Lower leg skin (tissue), 4 donors: ENCODE results near the gene REPS1. TPM values are rescaled to one million over a fixed set of nuclear protein-coding genes. Genes with fewer than 3 reads are reported as not detected.

Experiments used
- DNase-seq, 2 donors: peaks; one replicate each; pipeline ENCODE4 v3.0.0-alpha.2; 2019; ENCODE audit warnings: low spot score in 2 of 2
- H3K4me3 ChIP-seq: fragments of 200-600 bp; sonication (generic); 2 replicates; pipeline ENCODE4 v1.5.1; 2017; ENCODE audit warnings: mild to moderate bottlenecking, low read depth; ENCODE audit not compliant: poor library complexity, severe bottlenecking
- POLR2A ChIP-seq, 2 donors: fragments of 450-650 bp; IDR thresholded peaks; one replicate each; pipeline ENCODE4 v1.6.1; 2016 to 2017; ENCODE audit warnings: antibody characterized with exemption in 2 of 2, mild to moderate bottlenecking in 1 of 2, moderate library complexity in 1 of 2
- WGBS, 2 donors: methylation state at CpG; one replicate each; pipeline ENCODE4 v1.1.5; 2018; 5-methylcytosine and 5-hydroxymethylcytosine counted together
- intact Hi-C: fragments of 100-400 bp; cut with DNase I; formaldehyde crosslinking; loops from one replicate; pipeline ENCODE4 v1.15.0; 2023; ENCODE audit warnings: low total_unique reads
- total RNA-seq, 4 donors: library from RNA; depleted of rRNA; stranded (reverse); fragments of >200 nt; gene quantifications; one replicate each; pipeline ENCODE4 v1.1.0, GENCODE V29; 2016
- TF ChIP-seq, protein P1 (sequence below), 3 donors: fragments of 450-650 bp; IDR thresholded peaks; one replicate each; pipeline ENCODE4 v1.5.1; 2016; ENCODE audit warnings: antibody characterized with exemption in 3 of 3, mild to moderate bottlenecking in 3 of 3, moderate library complexity in 2 of 3

The REPS1 gene
- total RNA-seq, 4 donors from 2014 or later = 47.1 to 111 (median 67.6) TPM

DNA sequence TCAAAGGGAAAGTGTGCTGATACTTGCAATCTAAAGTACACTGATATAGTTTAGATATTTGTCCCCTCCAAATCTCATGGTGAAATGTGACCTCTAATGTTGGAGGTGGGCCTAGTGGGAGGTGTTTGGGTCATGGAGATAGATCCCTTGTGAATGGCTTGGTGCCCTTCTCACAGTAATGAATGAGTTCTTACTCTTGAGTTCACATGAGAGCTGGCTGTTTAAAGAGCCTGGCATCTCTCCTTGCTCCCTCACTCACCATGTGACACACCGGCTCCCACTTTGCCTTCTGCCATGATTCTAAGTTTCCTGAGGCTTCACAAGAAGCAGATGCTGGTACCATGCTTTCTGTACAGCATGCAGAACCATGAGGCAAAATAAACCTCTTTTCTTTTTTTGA, 78.1 kb downstream of the REPS1 start:
- TF ChIP-seq, protein P1, sequence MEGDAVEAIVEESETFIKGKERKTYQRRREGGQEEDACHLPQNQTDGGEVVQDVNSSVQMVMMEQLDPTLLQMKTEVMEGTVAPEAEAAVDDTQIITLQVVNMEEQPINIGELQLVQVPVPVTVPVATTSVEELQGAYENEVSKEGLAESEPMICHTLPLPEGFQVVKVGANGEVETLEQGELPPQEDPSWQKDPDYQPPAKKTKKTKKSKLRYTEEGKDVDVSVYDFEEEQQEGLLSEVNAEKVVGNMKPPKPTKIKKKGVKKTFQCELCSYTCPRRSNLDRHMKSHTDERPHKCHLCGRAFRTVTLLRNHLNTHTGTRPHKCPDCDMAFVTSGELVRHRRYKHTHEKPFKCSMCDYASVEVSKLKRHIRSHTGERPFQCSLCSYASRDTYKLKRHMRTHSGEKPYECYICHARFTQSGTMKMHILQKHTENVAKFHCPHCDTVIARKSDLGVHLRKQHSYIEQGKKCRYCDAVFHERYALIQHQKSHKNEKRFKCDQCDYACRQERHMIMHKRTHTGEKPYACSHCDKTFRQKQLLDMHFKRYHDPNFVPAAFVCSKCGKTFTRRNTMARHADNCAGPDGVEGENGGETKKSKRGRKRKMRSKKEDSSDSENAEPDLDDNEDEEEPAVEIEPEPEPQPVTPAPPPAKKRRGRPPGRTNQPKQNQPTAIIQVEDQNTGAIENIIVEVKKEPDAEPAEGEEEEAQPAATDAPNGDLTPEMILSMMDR (IDR thresholded peaks at IDR 0.05) = no peak
- TF ChIP-seq POLR2A (IDR thresholded peaks at IDR 0.05) = no peak
- intact Hi-C loops = no loop called here
- no peak for DNase-seq
- no peak overlapping the region for H3K4me3 ChIP-seq
- WGBS, 2 donors = 85 to 97% methylated on average over 1 of the region's 1 CpG

DNA sequence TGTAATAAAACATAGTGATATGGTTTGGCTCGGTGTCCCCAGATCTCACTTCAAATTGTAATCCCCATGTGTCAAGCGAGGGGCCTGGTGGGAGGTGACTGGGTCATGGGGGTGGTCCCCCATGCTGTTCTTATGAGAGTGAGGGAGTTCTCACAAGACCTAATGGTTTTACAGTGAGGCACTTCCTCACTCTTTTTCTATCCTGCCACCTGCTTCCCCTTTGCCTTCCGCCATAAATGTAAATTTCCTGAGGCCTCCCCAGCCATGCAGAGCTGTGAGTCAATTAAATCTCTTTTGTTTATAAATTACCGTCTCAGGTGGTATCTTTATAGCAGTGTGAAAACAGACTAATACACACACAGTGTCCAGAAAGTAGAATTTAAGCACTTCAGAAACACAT, 78.5 kb downstream of the REPS1 start:
- no peak overlapping the region for H3K4me3 ChIP-seq
- DNase-seq = no peak
- 88 to 89% methylated on average over 4 of the region's 4 CpGs for WGBS, 2 donors
- TF ChIP-seq POLR2A (IDR thresholded peaks at IDR 0.05) = no peak
- TF ChIP-seq, protein P1 (IDR thresholded peaks at IDR 0.05) = no peak
- intact Hi-C loops = no loop called here

DNA sequence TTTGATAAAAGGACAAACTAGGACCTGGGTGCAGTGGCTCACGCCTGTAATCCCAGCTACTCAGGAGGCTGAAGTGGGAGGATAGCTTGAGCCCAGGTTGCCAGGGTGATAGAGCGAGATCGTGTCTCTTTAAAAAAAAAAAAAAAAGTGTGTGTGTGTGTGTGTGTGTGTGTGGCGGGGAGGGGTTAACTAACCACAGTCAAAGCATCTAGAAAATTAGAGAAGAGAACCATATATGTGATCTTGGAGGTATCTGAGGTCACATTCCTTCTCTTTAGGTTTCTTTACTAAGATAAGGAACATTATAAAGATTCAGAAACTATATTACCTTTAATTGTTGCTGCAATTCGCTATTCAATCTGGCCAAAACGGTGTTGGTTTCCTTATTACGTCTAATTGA, 80.9 kb downstream of the REPS1 start:
- 85 to 92% methylated on average over 7 of the region's 7 CpGs for WGBS, 2 donors

DNA sequence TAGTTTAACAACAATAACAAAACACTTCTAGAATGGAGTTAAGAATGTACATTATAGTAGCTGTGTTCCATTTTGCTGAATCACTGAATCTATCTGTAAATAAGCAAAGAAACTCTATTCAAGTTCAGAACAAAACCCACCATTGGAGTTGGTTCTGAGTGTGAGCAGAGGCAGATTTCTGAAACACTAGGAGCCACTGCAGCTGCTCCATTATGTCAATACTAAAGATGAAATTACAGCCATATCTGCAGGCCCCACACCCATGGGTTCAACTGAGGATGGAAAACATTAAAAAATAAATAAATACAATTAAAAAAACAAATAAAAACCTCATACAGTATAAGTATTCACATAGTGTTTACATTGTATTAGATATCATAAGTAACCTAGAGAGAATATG, 91.0 kb downstream of the REPS1 start:
- DNase-seq = no peak
- no peak for TF ChIP-seq POLR2A (IDR thresholded peaks at IDR 0.05)
- TF ChIP-seq, protein P1 (IDR thresholded peaks at IDR 0.05) = no peak
- intact Hi-C loops = no loop called here
- no peak overlapping the region for H3K4me3 ChIP-seq

More for the DNA sequence above, 80.9 kb downstream of the REPS1 start:
- TF ChIP-seq, protein P1 (IDR thresholded peaks at IDR 0.05) = no peak
- no peak for TF ChIP-seq POLR2A (IDR thresholded peaks at IDR 0.05)
- intact Hi-C loops = no loop called here
- no peak for DNase-seq
- no peak overlapping the region for H3K4me3 ChIP-seq

DNA sequence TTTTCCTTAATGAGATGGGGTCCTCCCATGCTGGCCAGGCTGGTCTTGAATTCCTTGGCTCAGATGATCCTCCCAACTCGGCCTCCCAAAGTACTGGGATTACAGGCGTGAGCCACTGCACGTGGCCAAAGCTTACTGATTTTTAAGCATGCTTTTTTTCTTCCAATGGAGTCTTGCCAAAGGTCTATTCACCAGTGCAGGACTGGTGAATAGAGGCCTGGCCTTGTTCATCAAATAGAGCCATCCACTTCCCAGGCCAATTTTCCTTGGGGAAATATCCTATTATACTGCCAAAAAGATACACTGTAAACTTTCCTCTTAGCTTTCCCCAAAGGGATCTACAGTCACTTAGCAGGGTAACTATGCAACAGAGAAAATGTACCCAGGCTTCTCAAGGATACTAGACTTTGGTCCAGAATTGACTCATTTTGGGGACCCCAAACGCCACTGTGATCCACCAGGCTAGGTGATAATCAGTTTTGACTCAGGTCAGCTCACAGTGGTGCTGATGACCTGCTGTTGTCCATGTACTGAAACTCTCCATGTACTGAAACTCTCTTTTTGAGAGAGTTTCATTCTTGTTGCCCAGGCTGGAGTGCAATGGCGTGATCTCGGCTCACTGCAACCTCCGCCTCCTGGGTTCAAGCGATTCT, 91.8 kb downstream of the REPS1 start:
- no peak for DNase-seq
- WGBS, 2 donors = 88 to 89% methylated on average over 8 of the region's 8 CpGs
- intact Hi-C loops = no loop called here
- TF ChIP-seq, protein P1 (IDR thresholded peaks at IDR 0.05) = no peak
- TF ChIP-seq POLR2A (IDR thresholded peaks at IDR 0.05) = no peak
- no peak overlapping the region for H3K4me3 ChIP-seq
